ENCODE data around the gene WDR31.

WDR31 gene

GRCh38 chr9:113317777-113318176 lies 22.3 kb downstream of the WDR31 start:
- TF ChIP-seq TARDBP (IDR thresholded peaks at IDR 0.05), result no peak
- no peak for TF ChIP-seq SP1 (IDR thresholded peaks at IDR 0.05)
- no peak for TF ChIP-seq CTBP1 (IDR thresholded peaks at IDR 0.05; ENCODE audit: borderline replicate concordance)
- no peak for TF ChIP-seq LEF1 (IDR thresholded peaks at IDR 0.05; ENCODE audit: borderline replicate concordance)
- TF ChIP-seq NFRKB (IDR thresholded peaks at IDR 0.05), result no peak
- TF ChIP-seq HDGF (IDR thresholded peaks at IDR 0.05; ENCODE audit: borderline replicate concordance), result no peak
- no peak for TF ChIP-seq FOXA1 (IDR thresholded peaks at IDR 0.05)
- TF ChIP-seq BHLHE40 (IDR thresholded peaks at IDR 0.05; ENCODE audit: borderline replicate concordance), result no peak
- no peak for TF ChIP-seq FOXK2 (IDR thresholded peaks at IDR 0.05)
- no peak for TF ChIP-seq ELF4 (IDR thresholded peaks at IDR 0.05)
- no peak for TF ChIP-seq ZNF384 (IDR thresholded peaks at IDR 0.05)
- no peak for TF ChIP-seq SUZ12 (IDR thresholded peaks at IDR 0.05)
- TF ChIP-seq FOXM1 (IDR thresholded peaks at IDR 0.05; ENCODE audit: borderline replicate concordance), result no peak
- TF ChIP-seq PKNOX1 (IDR thresholded peaks at IDR 0.05), result no peak
- DNase-seq (ENCODE audit: extremely low spot score), result no peak
- CTCF ChIA-PET, result interaction anchor here (1.2 kb wide), 1 partner anchor 8 kb away, joined by 3 read pairs; no protein-coding TSS in a partner anchor
- POLR2A ChIA-PET, result interaction anchor here (1.5 to 3.8 kb wide), 2 partner anchors 22 to 59 kb away, joined by 4 to 18 read pairs; partner anchors contain the start of genes HDHD3 and WDR31

DNA sequence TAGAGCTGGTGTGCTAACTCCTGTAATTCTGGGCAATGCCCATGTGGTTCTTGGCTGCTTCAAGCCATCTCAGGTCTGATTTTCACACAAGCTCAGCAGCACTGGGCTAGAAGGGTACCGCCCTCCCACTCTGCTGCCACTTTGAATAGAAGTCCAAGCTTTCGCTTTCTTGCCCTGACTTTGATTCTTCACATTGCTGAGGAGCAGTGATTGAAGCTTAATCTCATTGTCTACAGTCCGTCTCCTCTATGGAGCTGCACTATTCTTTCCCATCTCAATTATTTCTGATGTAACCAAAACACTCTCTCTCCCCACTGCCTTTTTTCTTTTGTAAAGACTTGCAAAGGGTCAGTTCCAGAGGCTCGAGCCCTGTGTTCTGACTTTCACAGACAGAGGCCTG lies 24.0 kb downstream of the WDR31 start:
- TF ChIP-seq ELF4 (IDR thresholded peaks at IDR 0.05) (no peak), PKNOX1 (IDR thresholded peaks at IDR 0.05) (no peak), ARNT (IDR thresholded peaks at IDR 0.05) (no peak)
- CTCF ChIA-PET, result no interaction called here
- no peak for DNase-seq (ENCODE audit: extremely low spot score)
- POLR2A ChIA-PET, result interaction anchor here (1.0 kb wide), 1 partner anchor 94 kb away, joined by 5 read pairs; the partner anchor contains the start of genes C9orf43 and POLE3

DNA sequence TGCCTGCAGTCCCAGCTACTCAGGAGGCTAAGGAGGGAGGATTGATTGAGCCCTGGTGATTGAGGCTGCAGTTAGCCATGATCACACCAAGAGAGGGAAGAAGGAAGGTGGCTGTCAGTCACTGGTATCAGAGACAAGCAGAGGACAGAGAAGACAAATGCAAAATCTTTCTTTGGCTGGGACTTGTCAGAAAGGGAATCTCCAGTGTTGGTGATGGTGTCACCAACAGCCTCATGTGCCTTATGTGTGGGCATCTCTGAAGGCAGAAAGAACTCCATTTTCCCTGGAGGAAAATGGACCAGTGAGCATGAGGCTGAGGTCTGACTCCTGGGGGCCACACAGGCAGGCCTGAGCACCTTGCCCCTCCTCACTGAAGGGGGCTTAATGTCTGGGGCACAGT lies 24.8 kb downstream of the WDR31 start:
- no peak for DNase-seq (ENCODE audit: extremely low spot score)
- CTCF ChIA-PET, result interaction anchor here (0.6 kb wide), 1 partner anchor 102 kb away, joined by 3 read pairs; no protein-coding TSS in a partner anchor
- TF ChIP-seq HDGF (IDR thresholded peaks at IDR 0.05; ENCODE audit: borderline replicate concordance) (no peak), SUZ12 (IDR thresholded peaks at IDR 0.05) (no peak), TARDBP (IDR thresholded peaks at IDR 0.05) (no peak), BHLHE40 (IDR thresholded peaks at IDR 0.05; ENCODE audit: borderline replicate concordance) (no peak), FOXA1 (IDR thresholded peaks at IDR 0.05) (no peak), PKNOX1 (IDR thresholded peaks at IDR 0.05) (no peak), CTBP1 (IDR thresholded peaks at IDR 0.05; ENCODE audit: borderline replicate concordance) (no peak), ARNT (IDR thresholded peaks at IDR 0.05) (no peak)
- POLR2A ChIA-PET, result interaction anchor here (1.0 kb wide), 1 partner anchor 95 kb away, joined by 5 read pairs; the partner anchor contains the start of genes C9orf43 and POLE3

DNA sequence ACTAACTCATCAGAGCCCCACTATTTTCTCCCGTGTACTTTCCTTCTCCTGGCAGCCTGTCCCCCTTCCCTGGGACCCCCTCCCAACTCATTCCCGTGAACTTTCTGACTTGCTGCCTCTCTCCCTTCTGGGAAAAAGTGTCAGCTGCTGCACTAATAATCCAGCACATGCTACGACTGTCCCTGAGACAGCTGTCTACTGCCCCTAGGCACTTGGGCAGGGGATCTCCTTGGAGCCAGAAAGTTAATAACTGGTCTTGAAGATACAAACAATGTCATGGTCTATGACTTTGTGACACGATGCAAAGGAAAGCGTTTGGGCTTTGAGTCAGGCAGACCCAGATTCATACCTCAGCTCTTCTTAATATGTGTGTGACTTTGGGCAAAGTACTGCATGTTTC lies 26.8 kb downstream of the WDR31 start:
- POLR2A ChIA-PET, result interaction anchor here (1.5 kb wide), 1 partner anchor 27 kb away, joined by 4 read pairs; the partner anchor contains the start of gene WDR31
- DNase-seq (ENCODE audit: extremely low spot score), result no peak
- CTCF ChIA-PET, result interaction anchor here (0.5 kb wide), 1 partner anchor 15 kb away, joined by 3 read pairs; no protein-coding TSS in a partner anchor
- TF ChIP-seq NFRKB (IDR thresholded peaks at IDR 0.05) (no peak), PKNOX1 (IDR thresholded peaks at IDR 0.05) (no peak), FOXM1 (IDR thresholded peaks at IDR 0.05; ENCODE audit: borderline replicate concordance) (no peak), TARDBP (IDR thresholded peaks at IDR 0.05) (no peak), CTBP1 (IDR thresholded peaks at IDR 0.05; ENCODE audit: borderline replicate concordance) (no peak), FOXA1 (IDR thresholded peaks at IDR 0.05) (no peak), HDGF (IDR thresholded peaks at IDR 0.05; ENCODE audit: borderline replicate concordance) (no peak), ZNF384 (IDR thresholded peaks at IDR 0.05) (no peak)

DNA sequence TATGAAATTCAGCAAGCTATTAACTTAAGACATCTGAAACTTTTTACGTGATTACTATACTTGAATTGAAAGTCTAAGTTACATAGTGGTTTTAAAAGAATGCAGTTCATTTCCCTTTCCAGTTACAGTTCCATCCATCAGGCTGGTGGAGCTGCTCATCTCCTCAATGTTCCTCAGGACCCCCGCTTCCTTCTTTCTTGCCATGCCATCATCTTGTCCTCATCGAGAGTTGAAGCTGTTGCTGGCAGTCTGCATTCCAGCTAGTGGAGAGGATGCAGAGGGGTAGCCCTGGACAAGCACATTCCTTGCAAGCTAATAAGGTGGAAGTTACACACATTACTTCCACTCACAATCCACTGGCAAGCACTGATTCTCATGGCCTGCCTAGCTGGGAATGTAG lies 28.1 kb downstream of the WDR31 start:
- DNase-seq (ENCODE audit: extremely low spot score), result no peak
- POLR2A ChIA-PET, result interaction anchor here (1.2 to 2.4 kb wide), 3 partner anchors 28 to 98 kb away, joined by 3 to 13 read pairs (median 4); partner anchors contain the start of genes C9orf43, HDHD3, POLE3 and WDR31
- CTCF ChIA-PET, result interaction anchor here (0.6 to 0.7 kb wide), 2 partner anchors 97 to 341 kb away, joined by 3 read pairs; no protein-coding TSS in a partner anchor
- no peak for TF ChIP-seq CTBP1 (IDR thresholded peaks at IDR 0.05; ENCODE audit: borderline replicate concordance)
- TF ChIP-seq HDGF (IDR thresholded peaks at IDR 0.05; ENCODE audit: borderline replicate concordance), result no peak
- TF ChIP-seq SP1 (IDR thresholded peaks at IDR 0.05), result no peak
- no peak for TF ChIP-seq FOXK2 (IDR thresholded peaks at IDR 0.05)
- no peak for TF ChIP-seq PKNOX1 (IDR thresholded peaks at IDR 0.05)
- TF ChIP-seq ZNF384 (IDR thresholded peaks at IDR 0.05), result no peak
- TF ChIP-seq SUZ12 (IDR thresholded peaks at IDR 0.05), result no peak
- TF ChIP-seq BHLHE40 (IDR thresholded peaks at IDR 0.05; ENCODE audit: borderline replicate concordance), result no peak
- TF ChIP-seq LEF1 (IDR thresholded peaks at IDR 0.05; ENCODE audit: borderline replicate concordance), result no peak
- TF ChIP-seq FOXA1 (IDR thresholded peaks at IDR 0.05), result no peak
- no peak for TF ChIP-seq ARNT (IDR thresholded peaks at IDR 0.05)
- TF ChIP-seq FOXM1 (IDR thresholded peaks at IDR 0.05; ENCODE audit: borderline replicate concordance), result no peak
- TF ChIP-seq L3MBTL2 (conservative IDR thresholded peaks at IDR 0.05), result no peak
- no peak for TF ChIP-seq ELF4 (IDR thresholded peaks at IDR 0.05)
- no peak for TF ChIP-seq NFRKB (IDR thresholded peaks at IDR 0.05)
- TF ChIP-seq TARDBP (IDR thresholded peaks at IDR 0.05), result no peak
